Stomach (tissue), 9 donors: ENCODE measurements around the gene SRF. TPM values are rescaled to one million over a fixed set of nuclear protein-coding genes. Genes with fewer than 3 reads are reported as not detected.

Experiments
- DNase-seq, 2 donors: peaks; one replicate each; pipeline versions ENCODE4 v3.0.0 to v3.0.0-alpha.2; 2013 to 2019
- H3K27ac ChIP-seq, 5 donors: fragments of 200-600 bp in 4 of 5; sonication (generic) in 4 of 5; one replicate each; pipeline ENCODE4 v1.5.1; 2013 to 2019; ENCODE audit warnings: mild to moderate bottlenecking in 1 of 5, moderate library complexity in 1 of 5
- H3K27me3 ChIP-seq, 3 donors: fragments of 200-600 bp; sonication (generic); one replicate each; pipeline ENCODE4 v1.5.1; 2017 to 2019; ENCODE audit warnings: mixed run types in 1 of 3
- H3K36me3 ChIP-seq, 4 donors: fragments of 200-600 bp; sonication (generic); 1 replicate in 3 of 4; 2 replicates in 1 of 4; pipeline ENCODE4 v1.5.1; 2016 to 2019
- H3K4me1 ChIP-seq, 4 donors: fragments of 200-600 bp; sonication (generic); one replicate each; pipeline ENCODE4 v1.5.1; 2016 to 2019
- H3K4me3 ChIP-seq, 4 donors: fragments of 200-600 bp; sonication (generic) in 3 of 4; one replicate each; pipeline ENCODE4 v1.5.1; 2016 to 2019; ENCODE audit warnings: mild to moderate bottlenecking in 1 of 4
- H3K9me3 ChIP-seq, 4 donors: fragments of 200-600 bp; sonication (generic); one replicate each; pipeline ENCODE4 v1.5.1; 2016 to 2019
- CTCF ChIP-seq, 7 experiments: fragments of 450-650 bp in 4 of 7; fragments of 200-600 bp in 3 of 7; sonication (generic) in 3 of 7; IDR thresholded peaks; one replicate each; pipeline ENCODE4 v1.5.1; 2016 to 2019; ENCODE audit warnings: antibody characterized with exemption in 7 of 7, control low read depth in 2 of 7, mild to moderate bottlenecking in 1 of 7
- EP300 ChIP-seq: sonication (generic); formaldehyde crosslinking; IDR thresholded peaks from one replicate; pipeline ENCODE4 v1.6.1; 2017; ENCODE audit warnings: antibody characterized with exemption
- POLR2A ChIP-seq, 4 donors: fragments of 450-650 bp; IDR thresholded peaks; one replicate each; pipeline ENCODE4 v1.6.1; 2016; ENCODE audit warnings: antibody characterized with exemption in 4 of 4, control low read depth in 2 of 4, mild to moderate bottlenecking in 1 of 4, moderate library complexity in 1 of 4
- POLR2AphosphoS5 ChIP-seq, 3 donors: sonication (generic); formaldehyde crosslinking; IDR thresholded peaks; one replicate each; pipeline ENCODE4 v1.6.1; 2016; ENCODE audit warnings: antibody characterized with exemption in 3 of 3
- WGBS, 5 donors: extraction: QIAGEN DNeasy Blood & Tissue Kit in 3 of 5; methylation state at CpG; one replicate each; pipeline versions ENCODE4 v1.1.5 to v1.1.7; 2013 to 2018; 5-methylcytosine and 5-hydroxymethylcytosine counted together
- intact Hi-C: fragments of 100-400 bp; cut with DNase I; formaldehyde crosslinking; loops from one replicate; pipeline ENCODE4 v1.15.1; 2023; ENCODE audit warnings: low total_unique reads
- polyA plus RNA-seq, 3 donors: library from polyadenylated mRNA; stranded (reverse); fragments of 200-250 nt; gene quantifications; one replicate each; pipeline ENCODE4 v1.2.3, GENCODE V29; 2013
- total RNA-seq, 5 donors: library from RNA; depleted of rRNA; stranded (reverse); fragments of >200 nt; gene quantifications; one replicate each; pipeline versions ENCODE4 v1.1.0 to v1.2.3, GENCODE V29; 2014 to 2016
- donor health status: healthy with polysubstance abuse.
- donor health status: Bipolar disorder and iron deficiency.
- donor health status: healthy.

The SRF gene
- total and polyA plus RNA-seq, 8 donors = 10.5 to 40.6 (median 24.0) TPM

GRCh38 chr6:43189776-43190304 lies 18.8 kb downstream of the SRF start:
- Histone ChIP-seq H3K27ac (no peak overlapping the region), H3K36me3 (peaks cover 24 to 93% (median 86%) of the 10 kb centered on the region in 4 donors), H3K27me3 (no peaks in the 10 kb centered on the region), H3K4me1 (peaks cover 0 to 3% (median 1%) of the 10 kb centered on the region in 4 donors), H3K4me3 (no peak overlapping the region), H3K9me3 (no peaks in the 10 kb centered on the region)
- TF ChIP-seq POLR2AphosphoS5 (IDR thresholded peaks at IDR 0.05) (no peak), EP300 (no peak)
- 65 to 75% (median 71%) methylated on average over 6 of the region's 6 CpGs for WGBS, 5 donors
- no peak for DNase-seq
- intact Hi-C loops = no loop called here

- Histone ChIP-seq H3K9me3 (no peaks in the 10 kb centered on the region), H3K4me3 (no peak overlapping the region), H3K4me1 (no peaks in the 10 kb centered on the region), H3K36me3 (peaks cover 16 to 92% (median 89%) of the 10 kb centered on the region in 4 donors), H3K27ac (no peak overlapping the region), H3K27me3 (no peaks in the 10 kb centered on the region)
- intact Hi-C loops = no loop called here
- DNase-seq = no peak
- TF ChIP-seq POLR2A (IDR thresholded peaks at IDR 0.05) = no peak
- no peak for TF ChIP-seq CTCF (IDR thresholded peaks at IDR 0.05)
- no peak for TF ChIP-seq EP300
- no peak for TF ChIP-seq POLR2AphosphoS5 (IDR thresholded peaks at IDR 0.05)
- 95 to 98% (median 95%) methylated on average over 8 to 9 of the region's 9 CpGs for WGBS, 5 donors
Measured at GRCh38 chr6:43192911-43193310, 21.8 kb downstream of the SRF start.

GRCh38 chr6:43193929-43194328 lies 22.9 kb downstream of the SRF start:
- peaks cover 13 to 92% (median 89%) of the 10 kb centered on the region in 4 donors for H3K36me3 ChIP-seq
- intact Hi-C loops = no loop called here
- no peaks in the 10 kb centered on the region for H3K4me1 ChIP-seq
- WGBS, 5 donors = 89 to 96% (median 93%) methylated on average over 5 of the region's 5 CpGs
- no peaks in the 10 kb centered on the region for H3K27me3 ChIP-seq
- no peak overlapping the region for H3K4me3 ChIP-seq
- no peaks in the 10 kb centered on the region for H3K9me3 ChIP-seq
- no peak overlapping the region for H3K27ac ChIP-seq
- TF ChIP-seq CTCF (IDR thresholded peaks at IDR 0.05) (no peak), POLR2AphosphoS5 (IDR thresholded peaks at IDR 0.05) (no peak), POLR2A (IDR thresholded peaks at IDR 0.05) (no peak), EP300 (no peak)
- DNase-seq = no peak

GRCh38 chr6:43196337-43196736 lies 25.3 kb downstream of the SRF start:
- H3K4me1 ChIP-seq = no peaks in the 10 kb centered on the region
- no peak overlapping the region for H3K4me3 ChIP-seq
- WGBS, 5 donors = 80 to 92% (median 91%) methylated on average over 5 of the region's 5 CpGs
- DNase-seq = no peak
- no peak overlapping the region for H3K27ac ChIP-seq
- H3K36me3 ChIP-seq = peaks cover 21 to 98% (median 97%) of the 10 kb centered on the region in 4 donors
- TF ChIP-seq EP300 = no peak
- TF ChIP-seq POLR2AphosphoS5 (IDR thresholded peaks at IDR 0.05) = no peak
- TF ChIP-seq POLR2A (IDR thresholded peaks at IDR 0.05) = no peak
- TF ChIP-seq CTCF (IDR thresholded peaks at IDR 0.05) = no peak
- H3K27me3 ChIP-seq = no peaks in the 10 kb centered on the region
- no peaks in the 10 kb centered on the region for H3K9me3 ChIP-seq
- intact Hi-C loops = no loop called here

DNA sequence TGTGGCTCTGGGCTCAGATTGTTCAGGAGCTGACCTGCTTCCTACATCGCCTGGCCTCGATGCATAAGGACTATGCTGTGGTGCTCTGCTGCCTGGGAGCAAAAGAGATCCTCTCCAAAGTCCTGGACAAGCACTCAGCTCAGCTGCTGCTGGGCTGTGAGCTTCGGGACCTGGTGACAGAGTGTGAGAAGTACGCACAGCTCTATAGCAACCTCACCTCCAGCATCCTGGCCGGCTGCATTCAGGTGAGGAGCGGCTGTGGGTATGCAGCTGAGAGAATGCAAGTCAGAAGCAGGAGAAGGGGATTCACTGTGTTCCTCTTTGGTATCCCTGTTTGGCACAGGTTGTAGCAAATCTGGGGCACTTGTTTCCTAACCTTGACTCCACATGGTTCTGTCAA lies 28.8 kb downstream of the SRF start:
- H3K9me3 ChIP-seq = no peaks in the 10 kb centered on the region
- H3K4me1 ChIP-seq = no peaks in the 10 kb centered on the region
- WGBS, 5 donors = 85 to 92% (median 89%) methylated on average over 6 of the region's 6 CpGs
- no peak overlapping the region for H3K27ac ChIP-seq
- intact Hi-C loops = no loop called here
- no peak for DNase-seq
- no peak overlapping the region for H3K4me3 ChIP-seq
- TF ChIP-seq POLR2A (IDR thresholded peaks at IDR 0.05) = no peak
- no peak for TF ChIP-seq CTCF (IDR thresholded peaks at IDR 0.05)
- no peak for TF ChIP-seq POLR2AphosphoS5 (IDR thresholded peaks at IDR 0.05)
- TF ChIP-seq EP300 = no peak
- H3K36me3 ChIP-seq = peaks cover 29 to 92% (median 80%) of the 10 kb centered on the region in 4 donors
- H3K27me3 ChIP-seq = no peaks in the 10 kb centered on the region
